G401 (cell line): ENCODE results near the gene EFNB2. TPM values are rescaled to one million over a fixed set of nuclear protein-coding genes. Genes with fewer than 3 reads are reported as not detected.
A peak's percentile ranks its signal among the peaks of the same experiment; 100 is the strongest.

Experiments used
- DNase-seq: peaks from one replicate; pipeline ENCODE4 v3.0.0-alpha.2; 2015; ENCODE audit warnings: low spot score
- in situ Hi-C: cut with HindIII; loops from 2 replicates; pipeline ENCODE4 v1.10.0; 2016; ENCODE audit warnings: low sequenced_read_pairs, mixed read lengths
- total RNA-seq: library from RNA; depleted of rRNA; stranded (reverse); fragments of >200 nt; shearing (Covaris generic); gene quantifications from 2 replicates; pipeline ENCODE4 v1.2.3, GENCODE V29; 2014

EFNB2 gene
- total RNA-seq, 1 experiment from 2014 or later: 2.7 TPM

- in situ Hi-C loops: no loop called here
These were observed 62.8 kb downstream of the EFNB2 start for GRCh38 chr13:106472621-106473020.

GRCh38 chr13:106471957-106472543, 63.4 kb downstream of the EFNB2 start:
- DNase-seq: no peak
- in situ Hi-C loops: no loop called here

More at GRCh38 chr13:106472621-106473020, 62.8 kb downstream of the EFNB2 start:
- no peak for DNase-seq

DNA sequence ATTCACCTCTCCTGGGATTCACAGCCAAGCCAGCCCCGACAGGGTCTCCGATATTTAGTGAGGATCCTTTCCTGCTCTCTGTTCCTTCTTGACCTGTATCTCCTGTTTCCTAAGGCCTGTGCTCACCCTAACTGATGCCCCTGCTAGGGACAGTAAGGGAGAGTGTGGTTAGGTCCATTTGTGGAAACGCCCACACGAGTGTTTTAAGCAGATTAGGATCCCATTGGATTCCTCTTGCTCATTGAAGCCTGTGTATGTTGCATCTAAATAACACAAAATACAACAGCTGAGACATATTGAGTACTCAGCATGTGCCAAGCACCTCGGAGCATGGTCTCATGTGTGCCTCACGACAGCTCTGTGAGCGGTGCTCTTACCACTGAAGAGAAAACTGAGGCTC, 64.9 kb downstream of the EFNB2 start:
- in situ Hi-C loops: no loop called here
- no peak for DNase-seq

- in situ Hi-C loops: no loop called here
- DNase-seq: peak; percentile 4
These were observed 66.5 kb downstream of the EFNB2 start for GRCh38 chr13:106468744-106469590.

- in situ Hi-C loops: no loop called here
- peak; percentile 81 for DNase-seq
These were observed 67.3 kb downstream of the EFNB2 start for GRCh38 chr13:106468207-106468606.

- in situ Hi-C loops: no loop called here
- DNase-seq: peak; percentile 2
These were observed 67.9 kb downstream of the EFNB2 start for GRCh38 chr13:106467427-106468122.

GRCh38 chr13:106466691-106467426, 68.6 kb downstream of the EFNB2 start:
- DNase-seq: no peak
- in situ Hi-C loops: no loop called here

- no peak for DNase-seq
- in situ Hi-C loops: no loop called here
These were observed 71.4 kb downstream of the EFNB2 start for GRCh38 chr13:106464076-106464475.

DNA sequence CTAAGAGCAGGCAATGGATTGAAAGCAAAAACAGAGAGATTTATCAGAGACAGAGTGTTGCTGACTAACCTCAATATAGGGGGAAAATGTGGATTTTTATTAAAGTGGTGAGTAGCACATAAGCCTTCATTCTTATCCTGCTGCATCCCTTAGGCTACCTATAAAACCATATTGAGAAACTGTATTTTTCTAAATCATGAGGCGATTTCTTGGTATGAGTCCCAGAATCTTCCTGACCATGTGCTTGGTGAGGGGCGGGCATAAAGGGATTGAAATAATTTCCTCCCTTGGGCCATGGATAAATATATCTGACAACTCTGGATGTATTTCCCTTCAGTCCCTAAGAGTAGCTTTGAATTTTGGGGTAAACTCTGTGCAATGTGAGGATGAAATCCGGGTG, 72.8 kb downstream of the EFNB2 start:
- no peak for DNase-seq
- in situ Hi-C loops: no loop called here

GRCh38 chr13:106455777-106456176, 79.7 kb downstream of the EFNB2 start:
- DNase-seq: no peak
- in situ Hi-C loops: no loop called here

GRCh38 chr13:106455190-106455589, 80.3 kb downstream of the EFNB2 start:
- in situ Hi-C loops: no loop called here
- no peak for DNase-seq

- in situ Hi-C loops: no loop called here
- no peak for DNase-seq
These were observed 82.4 kb downstream of the EFNB2 start for GRCh38 chr13:106453101-106453500.

DNA sequence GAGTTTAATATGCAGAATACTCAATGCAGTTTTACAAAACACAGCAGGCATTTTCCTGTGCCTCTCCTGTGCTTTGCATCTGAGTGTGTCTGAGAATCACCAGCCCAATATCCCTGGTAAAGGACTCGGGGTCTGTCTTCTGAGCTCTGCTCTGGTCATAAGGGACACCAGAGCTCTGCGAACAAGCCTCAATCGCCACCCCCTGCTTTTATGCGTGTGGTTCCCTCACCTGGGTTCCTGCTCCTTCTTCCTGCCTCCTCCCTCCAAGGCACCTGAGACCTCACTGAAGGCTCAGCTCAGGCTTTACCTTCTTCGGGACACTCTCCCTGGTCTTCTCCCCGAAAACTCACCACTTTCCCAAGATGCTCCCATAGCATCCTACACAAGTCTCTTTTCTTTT, 84.5 kb downstream of the EFNB2 start:
- no peak for DNase-seq
- in situ Hi-C loops: no loop called here

- DNase-seq: no peak
- in situ Hi-C loops: no loop called here
These were observed 86.4 kb downstream of the EFNB2 start for GRCh38 chr13:106449096-106449495.

DNA sequence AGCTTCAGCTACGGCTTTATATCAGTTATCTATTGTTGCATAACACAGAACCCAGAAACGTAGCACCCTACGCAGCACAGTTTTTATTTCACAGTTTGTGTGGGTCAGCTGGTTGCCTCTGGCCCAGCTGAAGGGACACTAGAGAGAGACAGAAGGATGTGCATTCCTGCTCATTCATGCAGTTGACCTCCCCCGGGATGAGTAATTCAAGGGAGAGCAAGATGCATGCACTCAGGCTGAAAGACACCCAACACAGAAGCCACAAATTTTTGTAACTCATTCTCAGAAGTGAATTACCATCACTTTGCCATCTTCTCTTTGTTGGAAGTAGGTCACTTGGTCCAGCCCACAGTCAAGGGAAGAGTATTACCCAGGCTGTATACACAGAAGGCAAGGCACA, 89.5 kb downstream of the EFNB2 start:
- in situ Hi-C loops: no loop called here

DNA sequence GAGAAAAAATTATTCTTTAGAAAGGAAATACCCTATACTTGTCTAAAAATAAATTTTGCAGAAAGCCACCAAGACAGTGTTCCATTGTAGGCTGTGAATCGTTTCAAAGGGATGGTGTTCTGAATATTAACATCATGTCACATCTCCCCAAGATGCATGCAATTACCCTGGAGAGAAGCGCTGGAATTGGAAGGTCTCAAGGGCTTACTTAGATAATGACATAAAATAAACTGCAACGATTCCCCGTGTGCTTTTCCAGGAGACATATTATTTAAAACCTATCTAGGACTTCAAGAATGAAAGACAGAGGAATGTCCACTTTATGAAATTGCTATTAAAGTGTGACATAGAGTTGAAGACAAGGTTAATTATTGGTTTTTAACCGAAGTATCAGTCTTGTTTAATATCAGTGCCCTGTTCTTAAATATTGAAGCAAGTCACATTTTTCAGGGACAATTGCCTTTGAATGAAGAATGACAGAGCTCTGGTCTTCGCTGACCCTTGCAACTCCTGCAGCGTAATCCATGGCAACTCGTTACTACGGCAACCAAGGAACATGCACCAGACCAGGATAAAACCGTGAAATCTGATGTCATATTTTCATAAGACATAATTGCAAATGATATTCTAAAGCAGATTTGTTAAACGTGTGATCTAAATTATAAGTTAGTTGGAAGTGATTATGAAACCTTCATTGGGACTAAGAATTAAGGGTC, 91.7 kb downstream of the EFNB2 start:
- no peak for DNase-seq
- in situ Hi-C loops: no loop called here

More for the DNA sequence above, 89.5 kb downstream of the EFNB2 start:
- no peak for DNase-seq

DNA sequence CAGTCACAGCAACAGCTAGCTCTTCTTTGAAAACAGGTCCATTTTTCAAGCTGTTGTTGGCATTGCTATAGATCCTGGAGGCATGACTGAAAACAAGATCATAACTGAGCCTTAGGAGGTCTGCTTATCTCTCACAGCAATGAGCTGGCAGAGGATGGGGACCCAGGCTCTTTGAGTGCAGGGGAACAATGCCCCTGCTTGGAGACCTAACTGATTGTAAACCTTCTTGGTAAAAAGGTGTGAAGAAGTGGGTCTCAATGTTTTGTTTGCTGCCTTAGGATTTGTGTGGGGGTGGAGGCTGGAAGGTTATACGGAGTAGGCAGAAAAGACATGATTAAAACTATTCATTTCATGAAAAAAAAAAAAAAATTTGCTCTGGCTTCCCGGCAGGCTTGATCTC, 94.6 kb downstream of the EFNB2 start:
- in situ Hi-C loops: no loop called here

More for the DNA sequence above, 94.6 kb downstream of the EFNB2 start:
- DNase-seq: no peak
